T-helper 1 cell (primary cell): Measurements from ENCODE around the gene STUM.

ENCODE experiments used
- DNase-seq, 5 donors: peaks; one replicate each; pipeline ENCODE4 v3.0.0-alpha.2; 2012 to 2020

Gene STUM

DNA sequence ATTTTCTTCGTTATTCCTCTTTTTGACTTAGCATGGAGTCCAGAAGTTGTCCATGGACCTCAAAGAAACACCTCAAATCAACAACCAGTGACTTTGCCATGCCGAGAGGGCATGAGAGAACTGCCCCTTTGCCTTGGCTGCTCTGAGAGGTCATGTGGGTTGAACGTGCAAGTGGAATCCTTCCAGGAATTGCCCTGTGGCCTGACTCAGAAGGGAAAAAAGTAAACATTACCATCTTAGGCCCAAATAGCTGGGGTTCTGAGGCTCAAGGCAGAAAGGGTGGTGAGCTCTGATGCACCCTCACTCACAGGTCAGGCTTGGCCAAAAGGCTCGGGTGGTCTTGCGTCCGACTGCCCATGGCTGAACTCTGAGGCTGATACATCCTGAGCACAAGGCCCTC, 15.1 kb downstream of the STUM start:
- no peak for DNase-seq

- DNase-seq: no peak
These were observed 16.9 kb downstream of the STUM start for GRCh38 chr1:226565476-226565875.

DNA sequence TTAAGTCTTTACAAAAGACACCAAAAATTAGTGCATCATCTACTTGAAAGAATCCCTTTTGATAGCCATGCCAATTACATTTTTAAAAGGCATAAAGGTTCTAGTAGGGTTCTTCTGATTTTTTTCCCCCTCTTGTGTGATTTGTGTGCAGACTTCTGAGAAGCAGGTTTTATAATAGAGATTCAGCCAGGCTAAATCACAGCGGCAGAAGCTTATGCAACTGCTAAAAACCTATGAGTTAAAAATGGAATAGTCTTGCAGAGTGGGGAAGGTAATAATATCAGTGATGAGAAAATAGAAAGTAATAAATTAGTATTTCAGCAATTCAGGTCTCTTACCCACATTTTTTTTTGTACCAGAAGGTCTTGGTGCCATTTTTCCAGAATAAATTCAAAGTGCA, 17.7 kb downstream of the STUM start:
- DNase-seq: no peak

GRCh38 chr1:226566760-226567159, 18.2 kb downstream of the STUM start:
- no peak for DNase-seq

GRCh38 chr1:226568077-226568831, 19.7 kb downstream of the STUM start:
- DNase-seq: no peak

DNA sequence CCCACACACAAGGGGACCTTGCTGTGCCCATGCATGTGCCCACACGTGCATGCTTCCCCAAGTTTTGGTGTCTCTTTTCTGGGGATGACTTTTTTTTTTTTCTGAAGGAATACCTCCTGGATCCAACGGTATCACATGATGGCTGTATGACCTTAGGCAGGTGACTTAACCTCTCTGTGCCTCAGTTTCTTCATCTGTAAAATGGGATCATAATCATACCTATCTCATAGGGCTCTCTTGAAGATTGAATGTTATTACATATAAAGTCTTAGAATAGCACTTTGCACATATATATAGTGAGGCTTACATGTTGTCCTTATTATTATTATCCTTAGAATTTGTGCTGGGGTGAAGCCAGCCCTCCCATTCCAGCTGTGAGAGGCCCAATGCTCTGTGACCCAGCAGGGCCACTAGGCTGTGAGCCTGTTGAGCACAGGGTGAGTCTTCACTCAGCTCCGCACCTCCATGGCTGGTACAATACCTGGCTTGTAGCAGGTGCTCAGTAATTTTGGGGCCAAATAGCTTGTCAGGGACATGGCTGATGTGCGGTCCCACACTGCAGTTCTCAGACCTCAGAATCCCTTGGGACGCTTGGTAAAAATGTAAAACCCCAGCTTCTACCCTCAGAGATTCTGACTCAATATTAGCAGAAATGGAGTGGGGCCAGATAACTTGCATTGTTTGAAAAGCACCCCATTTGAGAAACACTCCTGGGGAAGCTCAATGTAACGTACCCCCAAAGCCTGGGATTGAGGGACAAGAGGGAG, 20.6 kb downstream of the STUM start:
- no peak for DNase-seq

- DNase-seq: no peak
These were observed 21.4 kb downstream of the STUM start for GRCh38 chr1:226569879-226570547.

DNA sequence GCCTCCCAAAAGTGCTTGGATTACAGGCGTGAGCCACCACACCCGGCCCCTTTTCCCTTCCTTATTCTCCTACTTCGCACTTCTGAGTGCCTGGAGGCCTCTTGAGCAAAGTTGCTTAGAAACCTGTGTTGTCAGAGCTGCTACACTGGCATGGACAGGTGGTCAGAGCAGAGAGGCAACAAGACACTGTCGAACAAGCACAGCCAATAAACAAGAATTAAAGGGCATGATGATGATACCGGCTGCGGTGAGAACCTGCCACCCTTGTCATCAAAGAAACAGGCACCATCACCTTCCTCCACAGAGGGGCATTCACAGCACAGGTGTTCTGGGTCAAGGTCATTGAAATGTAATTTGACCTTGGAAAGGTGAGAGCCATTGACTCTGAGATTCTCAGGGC, 23.3 kb downstream of the STUM start:
- no peak for DNase-seq

DNA sequence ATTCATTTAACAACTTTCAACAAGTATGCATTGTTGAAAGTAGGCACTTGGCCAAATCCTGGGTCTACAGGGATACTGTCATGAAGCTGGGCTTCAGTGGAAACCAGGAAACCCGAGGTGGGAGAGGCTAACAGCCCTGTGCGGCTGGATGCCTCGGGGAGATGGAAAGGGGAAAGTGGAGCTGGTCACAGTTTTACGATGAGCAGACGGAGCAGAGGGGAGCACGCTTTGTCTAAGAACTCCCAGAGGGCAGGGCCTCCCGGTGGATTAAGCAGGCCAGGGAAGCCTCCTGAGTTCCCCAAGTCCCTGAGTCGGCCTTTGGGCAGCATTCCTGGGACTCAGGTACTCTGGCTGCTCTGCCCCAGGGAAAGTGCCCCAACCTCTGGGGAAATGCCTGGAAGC, 23.8 kb downstream of the STUM start:
- DNase-seq: no peak

- DNase-seq: no peak
These were observed 25.5 kb downstream of the STUM start for GRCh38 chr1:226574044-226574443.

DNA sequence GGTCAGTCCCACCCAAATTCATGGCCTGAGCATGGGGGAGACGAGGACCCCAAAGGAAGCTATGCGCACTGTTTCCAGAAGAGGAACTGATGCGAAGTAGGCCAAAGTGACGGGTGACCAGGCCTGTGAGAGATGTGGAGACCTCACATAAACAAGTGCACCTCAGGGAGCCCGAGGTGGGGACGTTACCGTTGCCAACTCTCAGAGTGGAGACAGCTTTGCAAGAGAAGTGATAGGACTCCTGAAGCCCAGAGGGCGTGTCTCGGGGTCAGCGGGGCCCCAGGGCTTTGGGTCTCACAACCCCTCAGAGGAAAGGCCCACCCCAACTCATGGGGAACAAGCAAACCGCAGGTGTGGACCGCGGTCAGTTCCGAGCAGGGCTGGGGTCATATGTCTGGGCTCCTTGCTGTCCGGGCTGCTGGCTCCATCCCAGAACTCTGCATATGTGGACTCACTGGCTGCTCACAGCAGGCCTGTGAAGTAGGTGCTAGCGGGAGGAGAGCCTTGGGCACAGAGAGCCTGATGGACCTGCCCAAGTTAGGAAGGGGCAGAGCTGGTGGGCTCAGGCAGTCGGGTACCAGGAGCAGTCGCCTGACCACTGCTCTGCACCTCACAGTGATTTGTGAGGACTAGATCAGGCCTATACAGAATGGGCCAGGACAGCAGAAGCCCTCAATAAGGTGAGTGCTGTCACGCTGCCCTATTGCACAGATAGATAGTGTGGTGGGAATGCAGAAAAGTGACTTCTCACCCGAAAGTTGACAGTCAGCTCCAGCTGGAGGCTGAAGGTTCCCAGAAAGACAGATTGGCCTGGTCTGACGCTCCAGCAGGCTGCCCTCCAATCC, 26.2 kb downstream of the STUM start:
- no peak for DNase-seq

GRCh38 chr1:226575436-226575720, 26.8 kb downstream of the STUM start:
- DNase-seq: no peak

- no peak for DNase-seq
These were observed 27.3 kb downstream of the STUM start for GRCh38 chr1:226575739-226576378.

DNA sequence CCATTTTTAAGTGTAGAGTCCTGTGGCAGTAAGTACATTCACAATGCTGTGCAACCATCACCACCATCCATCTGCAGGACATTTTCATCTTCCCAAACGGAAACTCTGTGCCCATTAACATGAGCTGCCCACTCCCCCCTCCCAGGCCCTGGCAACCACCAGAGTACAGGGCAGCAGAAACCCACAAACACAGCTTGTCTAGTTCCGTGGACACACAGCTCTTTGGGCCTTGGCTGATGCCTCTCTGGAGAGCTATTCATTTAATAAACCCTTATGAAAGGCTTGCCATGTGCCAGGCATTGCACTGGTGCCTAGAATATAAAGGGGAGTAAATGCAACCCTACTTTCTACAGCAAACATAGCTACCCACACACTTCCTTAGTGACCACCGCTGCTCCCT, 28.0 kb downstream of the STUM start:
- no peak for DNase-seq

DNA sequence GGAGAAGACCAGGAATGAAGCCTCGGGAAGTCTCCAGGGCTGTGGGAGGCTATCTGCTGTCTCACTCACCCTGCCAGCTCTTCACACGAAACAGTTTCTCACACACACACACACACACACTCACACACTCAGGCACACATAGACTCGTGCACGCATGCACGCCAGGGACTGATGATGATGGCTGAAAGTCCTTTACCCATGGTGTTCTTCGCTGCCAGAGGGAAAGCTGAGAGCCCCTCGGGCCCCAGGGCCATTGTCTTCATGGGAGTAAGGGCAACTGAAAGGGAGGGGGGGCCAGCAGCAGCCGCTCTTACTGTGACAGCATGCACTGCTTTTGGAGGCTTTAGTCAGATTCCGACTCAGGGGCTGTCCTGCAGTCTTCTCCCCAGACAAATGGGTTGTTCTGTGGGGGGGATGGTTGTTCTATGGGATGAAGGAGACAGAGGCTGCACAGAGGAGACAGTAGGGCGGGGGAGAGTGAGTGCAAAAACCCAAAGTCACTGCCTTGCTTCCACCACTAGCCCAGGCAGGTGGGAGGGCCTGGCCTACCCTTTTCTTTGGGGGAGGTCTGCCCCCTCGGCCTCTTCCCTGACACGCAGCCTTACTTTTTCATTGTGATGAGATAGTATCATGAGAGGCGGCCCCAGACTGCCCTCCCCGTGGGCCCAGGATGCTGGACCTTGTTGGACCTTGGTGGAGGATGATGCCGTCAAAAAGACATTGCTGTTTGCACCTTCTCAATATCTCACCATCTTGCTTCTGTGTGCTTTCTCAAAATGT, 29.0 kb downstream of the STUM start:
- DNase-seq: no peak

DNA sequence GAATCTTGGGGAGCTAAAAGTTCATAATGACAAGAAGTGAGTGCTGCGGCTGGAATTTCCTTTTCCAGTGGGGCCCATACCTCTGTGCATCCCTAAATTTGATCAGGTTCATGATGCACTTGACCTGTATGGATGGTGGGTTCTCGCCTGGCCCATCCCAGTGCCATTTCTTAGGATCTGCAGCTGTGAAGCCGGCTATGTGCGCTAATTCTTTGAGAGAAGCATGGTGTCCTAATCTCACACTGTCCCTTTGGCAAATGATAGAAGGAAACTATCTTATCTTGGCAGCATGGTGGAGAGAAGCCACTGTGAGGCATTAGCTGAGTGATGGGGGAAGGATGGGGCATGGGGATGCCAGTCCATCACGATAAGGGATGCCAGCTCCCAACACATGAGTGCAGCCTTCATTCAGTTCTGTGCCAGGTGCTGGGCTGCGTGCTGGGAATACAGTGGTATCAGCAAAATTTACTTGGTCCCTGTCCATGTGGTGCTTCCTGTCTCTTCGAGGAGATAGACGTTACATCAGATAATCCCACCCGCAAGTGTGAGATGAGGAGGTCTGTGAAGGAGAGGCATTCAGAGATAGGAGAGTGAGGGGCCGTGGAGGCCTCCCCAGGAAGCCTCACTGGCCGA, 30.5 kb downstream of the STUM start:
- no peak for DNase-seq

DNA sequence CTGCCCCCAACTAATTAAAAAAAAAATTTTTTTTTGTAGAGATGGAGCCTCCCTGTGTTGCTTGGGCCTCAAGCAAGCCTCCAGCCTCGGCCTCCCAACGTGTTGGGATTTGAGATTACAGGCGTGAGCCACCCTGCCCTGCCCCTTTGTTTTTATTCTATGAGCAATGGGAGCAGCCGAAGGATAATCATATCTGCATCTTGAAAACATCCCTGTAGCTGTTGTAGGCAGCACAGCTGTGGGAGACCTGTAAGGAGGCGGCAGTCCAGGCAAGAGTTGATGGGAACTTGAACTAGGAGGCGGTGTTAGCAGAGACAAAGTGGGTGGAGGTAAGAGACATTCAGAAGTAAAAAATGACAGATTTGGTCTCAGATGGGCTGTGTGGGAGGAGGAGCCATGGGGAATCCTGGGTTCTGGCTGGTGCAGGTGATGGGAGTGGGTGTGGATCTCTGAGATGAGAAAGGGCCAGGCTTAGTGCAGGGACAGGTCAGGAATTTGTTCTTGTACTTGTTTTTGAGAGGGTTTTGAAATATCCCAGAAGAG, 31.3 kb downstream of the STUM start:
- no peak for DNase-seq

GRCh38 chr1:226580625-226581270, 32.2 kb downstream of the STUM start:
- DNase-seq: no peak

DNA sequence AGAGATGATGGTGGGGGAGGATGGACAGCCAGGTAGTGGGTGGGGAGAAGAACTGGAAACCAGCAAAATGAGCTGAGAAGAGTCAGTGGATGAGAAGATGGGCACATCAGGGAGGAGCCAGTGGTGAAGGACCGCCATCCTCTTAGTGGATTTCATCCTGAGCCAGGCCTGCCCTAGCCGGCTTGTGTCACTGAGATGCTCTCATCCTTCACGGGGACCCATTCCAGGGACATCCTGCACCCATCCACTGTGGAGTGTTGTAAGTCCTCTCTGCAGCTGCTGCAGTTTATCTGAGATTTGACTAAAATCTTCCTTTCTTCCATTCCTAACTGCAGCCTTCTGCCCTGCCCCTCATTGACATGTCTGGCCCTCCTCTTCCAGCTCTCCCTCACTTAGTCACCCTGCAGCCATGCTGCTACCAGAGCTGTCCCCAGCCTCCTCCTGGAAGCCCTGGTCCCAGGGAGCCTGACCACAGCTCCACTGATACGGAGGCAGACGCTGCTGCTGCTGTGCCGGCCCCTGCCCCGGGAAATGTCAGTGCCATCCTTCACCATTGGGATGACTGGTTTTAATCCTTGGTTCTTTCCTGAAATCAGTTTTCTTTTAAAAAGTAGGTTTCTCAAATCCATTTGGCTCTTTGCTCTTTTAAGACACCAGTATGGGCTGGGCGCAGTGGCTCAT, 33.2 kb downstream of the STUM start:
- no peak for DNase-seq

GRCh38 chr1:226582966-226583365, 34.4 kb downstream of the STUM start:
- DNase-seq: no peak
